IMR-90 (cell line): ENCODE results near the gene CYP1A2. TPM values are rescaled to one million over a fixed set of nuclear protein-coding genes. Genes with fewer than 3 reads are reported as not detected.

ENCODE experiments used
- ATAC-seq: fragments of 200-7000 bp; cut with Tn5 transposase; 2 replicates; pipeline ENCODE4 v1.9.1; 2020; ENCODE audit warnings: low read depth, mild to moderate bottlenecking, moderate library complexity
- BruUV-seq: library from RNA; stranded (reverse); fragments of 400-500 nt; replicated peaks from 2 replicates; lab custom pipeline; 2021; lab: Mats Ljungman, UMichigan
- CTCF ChIA-PET: fragments of 300-600 bp; formaldehyde crosslinking; extraction: SDS; loops from one replicate; lab custom pipeline; 2021; ENCODE audit warnings: antibody characterized with exemption; lab: Yijun Ruan, JAX
- POLR2A ChIA-PET: fragments of 300-600 bp; sonication (Branson Sonifier 250); formaldehyde crosslinking; loops from one replicate; lab custom pipeline; 2022; ENCODE audit warnings: antibody characterized with exemption; ENCODE audit not compliant: unreplicated experiment; lab: Charles Lee
- DNase-seq: peaks from one replicate; pipeline ENCODE4 v3.0.0; 2013
- H2AFZ ChIP-seq: replicated peaks from 2 replicates; pipeline ENCODE3; 2013; ENCODE audit warnings: low read length, mild to moderate bottlenecking; ENCODE audit not compliant: poor library complexity
- H2AK5ac ChIP-seq: 2 replicates; pipeline ENCODE4 v1.6.1; 2013; ENCODE audit warnings: low read depth, low read length, inconsistent platforms
- H2AK9ac ChIP-seq: replicated peaks from 2 replicates; pipeline ENCODE3; 2013; ENCODE audit warnings: mild to moderate bottlenecking, low read depth, low read length, moderate library complexity; ENCODE audit not compliant: poor library complexity
- H2BK120ac ChIP-seq: 2 replicates; pipeline ENCODE4 v1.6.1; 2013; ENCODE audit warnings: low read depth, low read length, inconsistent platforms
- H2BK15ac ChIP-seq: 3 replicates; pipeline ENCODE4 v1.6.1; 2013; ENCODE audit warnings: low read depth, low read length, inconsistent platforms
- H2BK20ac ChIP-seq: 2 replicates; pipeline ENCODE4 v1.6.1; 2013; ENCODE audit warnings: low read depth, mild to moderate bottlenecking, inconsistent platforms, low read length, moderate library complexity
- H2BK5ac ChIP-seq: 2 replicates; pipeline ENCODE4 v1.6.1; 2013; ENCODE audit warnings: mild to moderate bottlenecking, low read depth, low read length, inconsistent platforms; ENCODE audit not compliant: poor library complexity, severe bottlenecking
- H3K14ac ChIP-seq: replicated peaks from 2 replicates; pipeline ENCODE4 v1.6.1; 2013; ENCODE audit warnings: low read depth, low read length, inconsistent platforms
- H3K18ac ChIP-seq: 2 replicates; pipeline ENCODE4 v1.6.1; 2013; ENCODE audit warnings: low read depth, low read length, control low read depth
- H3K23ac ChIP-seq: 2 replicates; pipeline ENCODE4 v1.6.1; 2013; ENCODE audit warnings: low read depth, low read length, inconsistent platforms
- H3K27ac ChIP-seq: 2 replicates; pipeline ENCODE4 v1.5.1; 2013; ENCODE audit warnings: mild to moderate bottlenecking, control low read depth, low read length; ENCODE audit not compliant: insufficient read depth
- H3K27me3 ChIP-seq: 2 replicates; pipeline ENCODE4 v1.6.1; 2013; ENCODE audit warnings: low read length; ENCODE audit not compliant: control insufficient read depth, insufficient read depth
- H3K36me3 ChIP-seq: 2 replicates; pipeline ENCODE4 v1.6.1; 2013; ENCODE audit warnings: low read length, mixed read lengths; ENCODE audit not compliant: control insufficient read depth, insufficient read depth
- H3K4ac ChIP-seq: 2 replicates; pipeline ENCODE4 v1.6.1; 2013; ENCODE audit warnings: low read depth, low read length, inconsistent platforms
- H3K4me1 ChIP-seq: 2 replicates; pipeline ENCODE4 v1.6.1; 2013; ENCODE audit warnings: low read length, mixed read lengths; ENCODE audit not compliant: control insufficient read depth, insufficient read depth
- H3K4me2 ChIP-seq: 2 replicates; pipeline ENCODE4 v1.6.1; 2013; ENCODE audit warnings: low read depth, mild to moderate bottlenecking, control low read depth, low read length, moderate library complexity
- H3K4me3 ChIP-seq: 2 replicates; pipeline ENCODE4 v1.5.1; 2013; ENCODE audit warnings: low read depth, mild to moderate bottlenecking, control low read depth, low read length, moderate library complexity; ENCODE audit not compliant: insufficient read depth
- H3K56ac ChIP-seq: 2 replicates; pipeline ENCODE4 v1.6.1; 2013; ENCODE audit warnings: low read length, inconsistent platforms; ENCODE audit not compliant: insufficient read depth; ENCODE audit errors: extremely low read depth
- H3K79me1 ChIP-seq, 2 experiments: 2 replicates each; pipeline ENCODE4 v1.6.1; 2013; ENCODE audit warnings: low read length in 2 of 2, inconsistent platforms in 1 of 2, low read depth in 1 of 2
- H3K9ac ChIP-seq: 2 replicates; pipeline ENCODE4 v1.6.1; 2013; ENCODE audit warnings: low read depth, low read length, control low read depth
- H3K9me1 ChIP-seq: 2 replicates; pipeline ENCODE4 v1.6.1; 2013; ENCODE audit warnings: low read length, inconsistent platforms; ENCODE audit not compliant: insufficient read depth
- H3K9me3 ChIP-seq: 2 replicates; pipeline ENCODE4 v1.6.1; 2013; ENCODE audit warnings: low read length; ENCODE audit not compliant: control insufficient read depth, insufficient read depth
- H4K20me1 ChIP-seq: 2 replicates; pipeline ENCODE4 v1.6.1; 2013; ENCODE audit warnings: low read length, inconsistent platforms; ENCODE audit not compliant: insufficient read depth
- H4K5ac ChIP-seq: 2 replicates; pipeline ENCODE4 v1.6.1; 2013; ENCODE audit warnings: mild to moderate bottlenecking, low read depth, low read length, control low read depth
- H4K8ac ChIP-seq, 2 experiments: 2 replicates each; pipeline ENCODE4 v1.6.1; 2013; ENCODE audit warnings: low read depth in 2 of 2, low read length in 2 of 2, control low read depth in 1 of 2, inconsistent platforms in 1 of 2
- H4K91ac ChIP-seq: 2 replicates; pipeline ENCODE4 v1.6.1; 2013; ENCODE audit warnings: low read depth, low read length, inconsistent platforms; ENCODE audit not compliant: insufficient read depth
- BHLHE40 ChIP-seq: fragments of 150-350 bp; IDR thresholded peaks from 2 replicates; pipeline ENCODE4 v1.6.1; 2016; ENCODE audit warnings: mild to moderate bottlenecking, low read depth, low read length
- CEBPB ChIP-seq: IDR thresholded peaks from 2 replicates; pipeline ENCODE4 v1.6.1; 2012; ENCODE audit warnings: low read depth, low read length, improper control_type of control experiment
- CHD1 ChIP-seq: IDR thresholded peaks from 2 replicates; pipeline ENCODE4 v1.6.1; 2012; ENCODE audit warnings: low read depth, low read length, improper control_type of control experiment
- ELK1 ChIP-seq: fragments of 150-350 bp; IDR thresholded peaks from 2 replicates; pipeline ENCODE4 v1.6.1; 2016; ENCODE audit warnings: low read depth, mild to moderate bottlenecking, low read length, moderate library complexity, borderline replicate concordance
- FOS ChIP-seq: fragments of 150-350 bp; IDR thresholded peaks from 2 replicates; pipeline ENCODE4 v1.6.1; 2016; ENCODE audit warnings: low read depth, low read length
- MAFK ChIP-seq: IDR thresholded peaks from 2 replicates; pipeline ENCODE4 v1.6.1; 2012; ENCODE audit warnings: low read depth, low read length, improper control_type of control experiment
- MAZ ChIP-seq: IDR thresholded peaks from 2 replicates; pipeline ENCODE4 v1.6.1; 2012; ENCODE audit warnings: low read depth, mild to moderate bottlenecking, low read length, improper control_type of control experiment, moderate library complexity, borderline replicate concordance
- MXI1 ChIP-seq: IDR thresholded peaks from 2 replicates; pipeline ENCODE4 v1.6.1; 2012; ENCODE audit warnings: low read depth, mild to moderate bottlenecking, low read length, moderate library complexity, borderline replicate concordance
- NFE2L2 ChIP-seq: fragments of 150-350 bp; IDR thresholded peaks from 2 replicates; pipeline ENCODE4 v1.6.1; 2016; ENCODE audit warnings: low read depth, mild to moderate bottlenecking, low read length
- POLR2A ChIP-seq: IDR thresholded peaks from 2 replicates; pipeline ENCODE4 v1.6.1; 2012; ENCODE audit warnings: mild to moderate bottlenecking, low read depth, low read length
- RAD21 ChIP-seq: IDR thresholded peaks from 2 replicates; pipeline ENCODE4 v1.6.1; 2012; ENCODE audit warnings: low read length, improper control_type of control experiment
- RCOR1 ChIP-seq: IDR thresholded peaks from 2 replicates; pipeline ENCODE4 v1.6.1; 2012; ENCODE audit warnings: mild to moderate bottlenecking, low read length, improper control_type of control experiment; ENCODE audit not compliant: insufficient replicate concordance
- RFX5 ChIP-seq: IDR thresholded peaks from 2 replicates; pipeline ENCODE4 v1.8.0; 2012; ENCODE audit warnings: low read depth, mild to moderate bottlenecking, low read length, moderate library complexity
- SMC3 ChIP-seq: fragments of 150-350 bp; IDR thresholded peaks from 2 replicates; pipeline ENCODE4 v1.6.1; 2016; ENCODE audit warnings: low read depth, mild to moderate bottlenecking, antibody characterized with exemption, low read length, moderate library complexity
- USF2 ChIP-seq: fragments of 150-350 bp; IDR thresholded peaks from 2 replicates; pipeline ENCODE4 v1.6.1; 2017; ENCODE audit warnings: mild to moderate bottlenecking, antibody characterized with exemption, low read length, low read depth
- WGBS, 2 experiments: methylation state at CpG; one replicate each; pipeline versions ENCODE4 v1.1.5 to v1.1.7; 2013; ENCODE audit warnings: missing lambda C conversion rate in 2 of 2; ENCODE audit not compliant: insufficient read length in 1 of 2; ENCODE audit errors: extremely low coverage in 2 of 2; 5-methylcytosine and 5-hydroxymethylcytosine counted together
- dilution Hi-C: fragments of 300-500 bp; cut with HindIII; formaldehyde crosslinking; loops from one replicate; pipeline ENCODE4 v1.14.3; 2018; ENCODE audit warnings: low sequenced_read_pairs; ENCODE audit not compliant: unreplicated experiment
- in situ Hi-C: fragments of 300-500 bp; cut with MboI; formaldehyde crosslinking; loops from 3 replicates; pipeline ENCODE4 v1.14.3; 2019; ENCODE audit warnings: low sequenced_read_pairs, inconsistent platforms, mixed read lengths
- intact Hi-C: fragments of 100-400 bp; cut with micrococcal nuclease; formaldehyde crosslinking; loops from 2 replicates; pipeline ENCODE4 v1.10.0; 2022
- polyA plus RNA-seq, 3 experiments: library from polyadenylated mRNA; depleted of rRNA; stranded (reverse); fragments of >200 nt; gene quantifications; 2 replicates each; pipeline ENCODE4 v1.2.3, GENCODE V29; 2012; ENCODE audit warnings: low replicate concordance in 1 of 3
- total RNA-seq: library from RNA; depleted of rRNA; stranded (reverse); fragments of >200 nt; gene quantifications from 2 replicates; pipeline ENCODE4 v1.2.3, GENCODE V29; 2012
- TF ChIP-seq, protein P1 (sequence below): conservative IDR thresholded peaks from 2 replicates; pipeline ENCODE4 v1.5.1; 2012; ENCODE audit warnings: mild to moderate bottlenecking, low read depth, low read length, improper control_type of control experiment

CYP1A2 gene
- total and polyA plus RNA-seq, 2 of the 4 experiments (the other 2 are of a cell fraction): not detected

GRCh38 chr15:74773329-74773728 lies 24.7 kb downstream of the CYP1A2 start:
- no peak for ATAC-seq
- POLR2A ChIA-PET: no interaction called here
- Histone ChIP-seq H3K23ac (no peak overlapping the region), H3K36me3 (no peaks in the 10 kb centered on the region), H3K9me1 (no peaks in the 10 kb centered on the region), H3K4me2 (no peak overlapping the region), H3K79me1 (no peaks in the 10 kb centered on the region), H4K5ac (no peak overlapping the region), H2BK120ac (no peak overlapping the region), H2BK5ac (no peak overlapping the region), H3K14ac (no peak overlapping the region), H3K56ac (no peak overlapping the region), H4K91ac (no peak overlapping the region), H3K4ac (no peak overlapping the region), H3K18ac (no peak overlapping the region), H3K9me3 (no peaks in the 10 kb centered on the region), H3K27me3 (peaks cover 9% of the 10 kb centered on the region; the same call in 1 of the 2 replicates), H4K8ac (no peak overlapping the region), H2BK15ac (no peak overlapping the region), H3K27ac (no peak overlapping the region), H3K4me3 (no peak overlapping the region), H3K9ac (no peak overlapping the region), H2BK20ac (no peak overlapping the region), H2AK5ac (no peak overlapping the region), H2AK9ac (no peak overlapping the region), H4K20me1 (no peaks in the 10 kb centered on the region), H3K4me1 (no peaks in the 10 kb centered on the region), H2AFZ (no peak overlapping the region)
- no peak for TF ChIP-seq SMC3
- no peak for TF ChIP-seq MXI1
- TF ChIP-seq MAFK: no peak
- no peak for TF ChIP-seq CHD1
- no peak for TF ChIP-seq POLR2A
- TF ChIP-seq USF2: no peak
- TF ChIP-seq CEBPB: no peak
- no peak for TF ChIP-seq ELK1
- TF ChIP-seq RCOR1: no peak
- TF ChIP-seq RFX5: no peak
- TF ChIP-seq NFE2L2: no peak
- TF ChIP-seq RAD21: no peak
- no peak for TF ChIP-seq BHLHE40
- TF ChIP-seq, protein P1, sequence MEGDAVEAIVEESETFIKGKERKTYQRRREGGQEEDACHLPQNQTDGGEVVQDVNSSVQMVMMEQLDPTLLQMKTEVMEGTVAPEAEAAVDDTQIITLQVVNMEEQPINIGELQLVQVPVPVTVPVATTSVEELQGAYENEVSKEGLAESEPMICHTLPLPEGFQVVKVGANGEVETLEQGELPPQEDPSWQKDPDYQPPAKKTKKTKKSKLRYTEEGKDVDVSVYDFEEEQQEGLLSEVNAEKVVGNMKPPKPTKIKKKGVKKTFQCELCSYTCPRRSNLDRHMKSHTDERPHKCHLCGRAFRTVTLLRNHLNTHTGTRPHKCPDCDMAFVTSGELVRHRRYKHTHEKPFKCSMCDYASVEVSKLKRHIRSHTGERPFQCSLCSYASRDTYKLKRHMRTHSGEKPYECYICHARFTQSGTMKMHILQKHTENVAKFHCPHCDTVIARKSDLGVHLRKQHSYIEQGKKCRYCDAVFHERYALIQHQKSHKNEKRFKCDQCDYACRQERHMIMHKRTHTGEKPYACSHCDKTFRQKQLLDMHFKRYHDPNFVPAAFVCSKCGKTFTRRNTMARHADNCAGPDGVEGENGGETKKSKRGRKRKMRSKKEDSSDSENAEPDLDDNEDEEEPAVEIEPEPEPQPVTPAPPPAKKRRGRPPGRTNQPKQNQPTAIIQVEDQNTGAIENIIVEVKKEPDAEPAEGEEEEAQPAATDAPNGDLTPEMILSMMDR: no peak
- no peak for TF ChIP-seq MAZ
- TF ChIP-seq FOS: no peak
- dilution Hi-C loops (no loop called here), in situ Hi-C loops (loop anchor here (5.0 to 10.0 kb wide), 2 partner anchors 174 to 399 kb away; no protein-coding TSS in a partner anchor), intact Hi-C loops (loop anchor here (5.0 kb wide), 1 partner anchor 429 kb away; the partner anchor contains the start of gene C15orf39)
- 58% methylated on average over 4 of the region's 5 CpGs; no CpG with 5 or more reads in 1 of the 2 experiments for WGBS, 2 experiments
- CTCF ChIA-PET: no interaction called here
- no TSS peak for BruUV-seq
- DNase-seq: no peak
